Measurements from ENCODE around the gene UPK3B.
A peak's percentile ranks its signal among the peaks of the same experiment; 100 is the strongest.

GRCh38 chr7:76509931-76510877 lies at the start of gene UPK3B:
- TF ChIP-seq EZH2 (IDR thresholded peaks at IDR 0.05; ENCODE audit: borderline replicate concordance, low read depth, low read length, severe bottlenecking) = no peak
- TF ChIP-seq, protein P1, sequence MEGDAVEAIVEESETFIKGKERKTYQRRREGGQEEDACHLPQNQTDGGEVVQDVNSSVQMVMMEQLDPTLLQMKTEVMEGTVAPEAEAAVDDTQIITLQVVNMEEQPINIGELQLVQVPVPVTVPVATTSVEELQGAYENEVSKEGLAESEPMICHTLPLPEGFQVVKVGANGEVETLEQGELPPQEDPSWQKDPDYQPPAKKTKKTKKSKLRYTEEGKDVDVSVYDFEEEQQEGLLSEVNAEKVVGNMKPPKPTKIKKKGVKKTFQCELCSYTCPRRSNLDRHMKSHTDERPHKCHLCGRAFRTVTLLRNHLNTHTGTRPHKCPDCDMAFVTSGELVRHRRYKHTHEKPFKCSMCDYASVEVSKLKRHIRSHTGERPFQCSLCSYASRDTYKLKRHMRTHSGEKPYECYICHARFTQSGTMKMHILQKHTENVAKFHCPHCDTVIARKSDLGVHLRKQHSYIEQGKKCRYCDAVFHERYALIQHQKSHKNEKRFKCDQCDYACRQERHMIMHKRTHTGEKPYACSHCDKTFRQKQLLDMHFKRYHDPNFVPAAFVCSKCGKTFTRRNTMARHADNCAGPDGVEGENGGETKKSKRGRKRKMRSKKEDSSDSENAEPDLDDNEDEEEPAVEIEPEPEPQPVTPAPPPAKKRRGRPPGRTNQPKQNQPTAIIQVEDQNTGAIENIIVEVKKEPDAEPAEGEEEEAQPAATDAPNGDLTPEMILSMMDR (IDR thresholded peaks at IDR 0.05; ENCODE audit: borderline replicate concordance, extremely low read depth, low read length, poor library complexity, severe bottlenecking) = peak; percentile 6

All from DND-41 (cell line).